ENCODE data around the gene ACADL.

The ACADL gene

DNA sequence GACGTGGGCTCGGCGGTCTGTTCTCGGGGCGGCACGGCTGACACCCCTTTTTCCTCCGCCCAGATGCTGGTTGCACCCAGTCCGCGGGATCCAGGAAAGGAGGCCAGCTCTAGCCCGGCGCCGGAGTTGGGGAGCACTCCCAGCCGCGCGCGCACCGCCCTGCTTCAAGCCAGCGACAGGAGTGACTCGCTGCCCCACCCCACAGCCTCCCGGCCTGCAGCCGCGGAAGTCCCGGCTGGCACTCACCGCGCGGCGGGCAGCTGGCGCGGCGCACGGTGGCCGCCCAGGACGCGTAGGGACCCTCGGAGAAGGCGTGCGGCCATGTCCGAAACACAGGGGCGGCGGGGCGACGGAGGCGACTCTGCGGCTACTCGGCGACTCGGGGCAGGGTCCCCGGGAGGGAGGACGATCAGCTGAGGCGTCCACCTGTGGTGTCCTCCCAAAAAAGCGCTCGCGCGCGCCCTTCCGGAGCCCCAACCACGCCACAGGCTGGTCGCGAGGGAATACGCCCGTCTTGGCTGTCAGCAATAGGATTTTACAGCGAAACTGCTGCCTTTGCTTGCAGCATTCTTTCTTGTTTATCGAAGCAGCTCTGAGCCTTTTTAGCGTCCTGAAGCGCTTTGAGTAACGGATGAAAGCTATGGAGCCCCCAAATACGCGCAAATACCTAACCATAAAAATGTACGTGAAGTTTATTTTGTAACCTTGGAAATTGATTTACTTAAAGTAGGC, at the start of gene ACADL:
TSS of gene ACADL (minus strand) at position 507 of the 732 bp plus-strand sequence. CDS start at position 323, 184 bp downstream.
- no peak for DNase-seq (ENCODE audit: low read depth)

DNA sequence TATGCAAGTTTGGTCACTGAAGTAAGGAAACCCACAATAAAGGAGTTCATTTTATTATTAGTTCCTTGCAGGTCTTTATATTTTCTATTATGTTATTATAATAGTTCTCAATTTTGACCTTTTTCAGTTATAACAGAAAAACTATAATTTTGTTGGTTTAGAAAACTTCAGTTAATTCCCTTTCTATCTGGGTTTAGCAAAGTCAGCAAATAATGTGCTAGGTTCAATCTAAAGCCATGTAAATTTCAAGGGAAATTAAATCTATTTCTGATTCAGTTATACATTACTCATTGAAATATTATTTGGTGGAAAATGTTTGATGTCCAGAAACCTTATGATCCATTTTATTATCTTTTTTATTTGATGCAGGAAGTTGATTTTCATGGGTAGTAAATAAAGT, 46.1 kb upstream of the ACADL start:
- DNase-seq (ENCODE audit: low read depth), result no peak

DNA sequence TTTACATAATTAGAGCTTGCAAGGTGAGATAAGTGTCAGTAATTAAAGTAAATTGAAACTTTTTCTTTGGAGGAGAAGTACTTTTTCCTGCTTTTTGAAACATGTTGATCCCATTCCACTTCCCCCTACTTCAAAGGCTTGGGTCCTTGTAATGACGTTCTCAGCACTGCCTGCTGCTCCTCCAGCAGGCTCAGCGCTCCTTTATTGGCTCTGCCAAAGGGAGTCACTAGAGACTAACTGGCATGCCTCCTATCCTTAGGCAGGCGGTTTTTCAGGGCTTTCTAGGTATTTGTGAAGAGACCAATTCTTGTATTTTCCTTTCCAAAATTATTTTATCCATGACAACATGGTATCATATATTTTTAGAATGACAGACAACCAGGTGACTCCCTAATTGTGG, 43.9 kb upstream of the ACADL start:
- DNase-seq (ENCODE audit: low read depth), result no peak

DNA sequence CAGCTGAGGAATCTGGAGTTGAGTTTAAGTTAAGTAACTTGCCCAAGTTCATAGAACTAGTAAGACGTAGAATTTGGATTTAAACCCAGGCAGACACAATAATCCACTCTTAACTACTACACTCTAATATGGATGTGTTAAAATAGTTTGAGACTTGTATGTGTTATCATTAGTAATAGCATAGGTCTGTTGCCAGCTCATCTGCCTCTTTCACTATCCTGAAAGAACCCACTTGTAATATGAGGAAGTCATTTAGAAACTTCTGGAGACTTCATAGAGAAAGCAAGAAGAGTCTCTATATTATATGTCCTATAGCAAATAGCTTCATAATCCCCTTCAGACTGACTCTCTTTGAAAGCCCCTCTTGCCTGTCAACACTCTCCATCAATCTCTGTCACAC, 43.0 kb upstream of the ACADL start:
- no peak for DNase-seq (ENCODE audit: low read depth)

DNA sequence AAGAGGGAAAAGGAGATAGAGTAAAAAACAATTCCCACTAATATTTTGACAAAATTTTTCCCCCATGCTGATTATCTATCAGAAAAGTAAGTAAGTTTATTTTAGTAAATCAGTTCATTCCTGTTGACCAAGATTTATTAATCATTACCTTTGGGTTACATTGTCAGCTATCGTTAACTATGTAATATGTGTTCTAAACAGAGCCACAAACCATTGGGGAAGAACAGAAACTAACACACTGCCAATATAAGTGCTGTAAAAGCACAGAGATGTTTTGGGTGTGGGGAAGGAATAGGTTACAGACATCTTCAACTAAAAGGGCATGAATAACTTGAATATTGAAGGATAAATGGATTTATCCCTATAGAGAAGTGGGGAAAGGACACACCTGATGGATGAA, 42.5 kb upstream of the ACADL start:
- no peak for DNase-seq (ENCODE audit: low read depth)

DNA sequence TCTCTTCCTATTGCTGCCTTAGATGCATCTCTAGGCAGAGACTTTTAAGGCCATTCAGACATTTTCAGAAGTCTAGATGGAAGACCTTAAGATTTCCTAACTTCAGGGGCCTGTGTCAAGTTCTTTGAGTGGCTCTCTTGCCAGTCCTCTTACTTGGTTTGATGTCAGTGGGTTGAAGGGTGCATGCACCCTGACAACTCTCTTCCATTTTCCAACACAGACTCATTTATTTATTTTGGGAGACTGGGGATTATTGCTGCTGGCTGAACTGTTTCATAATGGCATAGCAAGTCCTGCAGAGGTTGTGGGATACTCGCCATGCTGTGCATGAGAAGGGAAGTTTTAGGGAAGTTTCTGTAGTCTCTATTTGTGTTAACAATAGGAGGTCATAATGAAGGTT, 39.0 kb upstream of the ACADL start:
- no peak for DNase-seq (ENCODE audit: low read depth)

DNA sequence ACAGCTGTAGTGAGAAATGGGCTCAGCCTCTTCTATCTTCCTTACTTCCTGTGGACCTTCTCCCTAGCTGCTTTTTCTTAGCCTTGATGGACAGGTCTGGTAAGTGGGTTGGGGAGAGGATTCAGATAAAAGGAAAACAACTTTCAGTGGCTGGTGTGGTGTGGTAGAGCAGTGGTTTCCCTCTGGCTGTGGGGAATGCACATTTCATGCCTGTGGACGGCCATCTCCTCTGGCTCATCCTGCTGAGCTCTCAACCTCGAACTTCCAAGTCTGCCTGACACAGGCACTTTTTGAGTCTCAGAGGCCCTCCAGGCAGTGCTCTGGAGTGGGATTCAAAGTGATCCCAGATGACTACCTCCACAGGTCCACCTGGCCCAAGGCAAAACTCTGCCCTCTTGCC, 38.6 kb upstream of the ACADL start:
- DNase-seq (ENCODE audit: low read depth), result no peak

DNA sequence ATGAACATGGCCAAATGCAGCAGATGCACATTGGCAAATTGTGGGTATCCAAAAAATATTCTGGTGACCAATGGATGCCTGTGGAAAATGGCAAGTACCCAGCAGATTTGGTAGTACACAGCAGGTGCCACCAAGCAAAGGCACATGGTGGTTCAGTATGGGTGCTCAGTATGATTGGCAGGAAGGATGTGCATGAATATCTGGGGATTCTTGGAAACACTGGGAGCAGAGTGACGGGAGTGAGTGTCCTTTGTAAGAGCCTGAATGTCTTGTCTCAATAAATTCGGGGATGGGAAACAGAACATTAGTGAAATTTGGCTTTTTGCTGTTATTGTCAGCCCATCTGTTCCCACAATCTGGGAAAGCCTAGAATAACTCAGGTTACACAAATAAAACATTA, 36.8 kb upstream of the ACADL start:
- no peak for DNase-seq (ENCODE audit: low read depth)

DNA sequence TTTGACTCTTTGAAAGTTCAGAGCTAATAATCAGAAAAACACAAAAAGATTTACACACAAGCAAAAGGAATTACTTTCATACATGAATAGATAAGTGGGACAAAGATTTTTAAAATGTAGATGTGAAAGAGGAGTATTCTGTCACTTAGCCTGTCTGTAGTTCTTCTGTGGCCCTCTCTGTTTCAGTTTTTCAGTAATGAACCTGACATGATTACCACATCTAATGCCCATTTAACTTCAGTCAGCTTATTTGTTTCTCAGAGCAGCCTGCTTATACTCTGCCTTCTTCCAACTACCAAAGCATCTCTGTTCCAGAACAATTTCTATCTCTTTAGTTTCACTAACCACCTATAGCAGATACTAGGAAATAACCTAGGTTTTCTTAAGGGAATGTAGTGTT, 34.4 kb upstream of the ACADL start:
- DNase-seq (ENCODE audit: low read depth), result no peak

DNA sequence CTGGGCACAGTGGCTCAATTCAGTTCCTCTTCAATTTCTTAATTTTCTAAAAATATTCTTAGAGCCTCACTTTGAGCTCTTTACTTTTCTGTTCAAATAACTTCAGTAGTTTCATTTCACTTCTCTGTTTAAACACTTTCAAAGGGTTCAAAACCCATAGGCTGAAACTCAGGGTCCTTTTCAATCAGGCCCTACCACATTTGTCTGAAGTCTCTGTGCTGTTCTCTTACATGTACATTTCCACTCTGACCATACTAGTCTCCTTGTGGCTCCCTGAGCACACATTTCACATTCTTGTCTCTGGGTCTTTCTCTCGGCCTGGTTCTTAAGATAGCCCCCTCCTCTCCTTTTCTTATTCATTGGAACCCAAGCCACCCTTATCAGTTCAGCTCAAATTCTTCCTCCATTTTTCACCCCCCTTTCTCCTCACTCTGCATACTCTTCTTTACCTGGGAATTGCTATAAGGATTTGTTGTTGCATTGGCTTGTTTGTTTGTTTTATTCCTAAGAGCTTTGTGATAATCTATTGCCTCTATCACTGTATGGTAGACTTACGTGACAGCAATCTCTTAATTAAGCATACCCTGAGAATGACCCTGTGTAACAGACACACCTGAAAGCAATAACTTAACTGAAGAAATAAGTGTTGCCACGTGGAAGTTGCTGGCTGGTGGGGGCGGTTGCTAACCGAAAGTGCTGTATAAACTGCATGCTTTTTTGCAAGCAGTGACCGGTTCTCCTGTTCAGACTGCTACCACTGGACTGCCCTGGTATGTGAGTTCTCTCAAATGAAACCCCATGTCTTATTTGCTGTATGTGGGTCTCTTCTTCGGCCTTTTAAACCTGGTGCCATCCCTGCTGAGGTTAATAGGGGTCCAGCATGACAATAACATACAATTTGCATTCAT, 27.7 kb upstream of the ACADL start:
- DNase-seq (ENCODE audit: low read depth), result no peak

DNA sequence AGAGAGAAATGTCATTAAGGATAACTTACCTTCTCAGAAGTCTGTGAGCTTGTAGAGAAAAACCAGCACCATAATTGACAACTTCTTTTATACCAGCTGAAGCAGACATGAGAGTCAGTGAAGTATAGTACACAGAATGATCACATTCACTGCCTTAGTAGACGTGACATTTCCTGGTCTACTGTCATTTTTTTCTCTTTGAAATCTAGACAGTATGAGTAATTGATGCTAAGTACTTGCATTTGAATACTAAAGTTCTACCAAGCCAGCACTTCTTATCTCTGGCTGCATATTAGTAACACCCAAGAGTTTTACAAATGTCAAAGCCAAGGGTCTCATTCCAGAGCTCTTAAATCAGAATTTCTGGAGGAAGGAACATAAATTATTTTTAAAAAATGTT, 25.4 kb upstream of the ACADL start:
- DNase-seq (ENCODE audit: low read depth), result no peak

DNA sequence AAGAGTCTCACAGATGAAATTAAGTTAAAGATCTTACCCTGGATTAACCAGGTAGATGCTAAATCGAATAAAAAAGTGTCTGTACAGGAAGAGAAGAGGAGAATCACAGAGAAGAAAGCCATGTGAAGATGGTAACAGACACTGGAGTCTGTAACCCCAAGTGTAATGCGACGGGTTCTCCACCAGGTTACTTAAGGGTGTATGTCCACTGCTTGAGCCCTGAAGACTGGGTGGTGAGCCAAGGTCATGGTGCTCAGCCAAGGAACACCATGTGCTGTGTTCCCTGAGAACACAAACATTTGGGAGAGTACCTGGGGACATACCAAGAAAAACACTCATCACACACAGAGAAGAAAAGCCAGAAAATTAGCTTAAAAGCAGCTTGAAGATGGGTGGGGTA, 8.2 kb upstream of the ACADL start:
- DNase-seq (ENCODE audit: low read depth), result no peak

DNA sequence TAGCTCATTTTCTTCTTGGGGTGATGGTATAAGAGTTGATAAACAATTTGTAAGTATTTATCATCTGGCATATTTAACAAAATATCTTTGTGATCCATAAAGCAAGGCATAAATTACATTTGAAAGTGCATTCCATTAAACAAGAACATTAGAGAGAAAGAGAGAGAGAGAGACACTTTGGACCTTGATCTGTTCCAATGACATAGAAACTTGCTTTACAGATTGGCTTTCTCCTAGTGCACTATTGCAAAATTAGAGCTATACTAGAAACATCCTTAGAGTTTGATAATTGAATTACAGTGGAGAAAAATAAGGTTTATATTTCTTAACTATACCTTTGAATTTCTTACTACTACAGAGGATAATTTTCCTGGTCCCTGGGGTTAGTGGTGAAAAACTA, 5.7 kb upstream of the ACADL start:
- DNase-seq (ENCODE audit: low read depth), result no peak

DNA sequence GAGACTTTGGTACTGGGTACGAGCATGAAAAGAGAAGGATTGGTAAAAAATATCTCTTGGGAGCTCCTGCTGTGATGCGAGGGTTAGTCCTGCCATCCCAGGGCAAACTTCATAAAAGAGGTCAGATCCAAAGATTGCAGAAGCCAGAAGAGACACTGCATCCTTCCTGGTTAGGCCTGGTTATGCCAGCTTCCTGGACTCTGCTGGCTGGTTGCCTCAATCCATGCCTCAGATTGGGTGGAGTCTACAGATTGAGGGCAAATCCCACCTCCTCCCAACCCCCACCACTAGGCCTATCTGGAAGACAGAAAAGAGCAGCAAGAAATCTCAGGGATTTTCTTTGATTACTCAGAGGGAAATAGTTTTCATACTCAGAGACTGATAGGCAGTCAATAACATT, 5.3 kb upstream of the ACADL start:
- no peak for DNase-seq (ENCODE audit: low read depth)

DNA sequence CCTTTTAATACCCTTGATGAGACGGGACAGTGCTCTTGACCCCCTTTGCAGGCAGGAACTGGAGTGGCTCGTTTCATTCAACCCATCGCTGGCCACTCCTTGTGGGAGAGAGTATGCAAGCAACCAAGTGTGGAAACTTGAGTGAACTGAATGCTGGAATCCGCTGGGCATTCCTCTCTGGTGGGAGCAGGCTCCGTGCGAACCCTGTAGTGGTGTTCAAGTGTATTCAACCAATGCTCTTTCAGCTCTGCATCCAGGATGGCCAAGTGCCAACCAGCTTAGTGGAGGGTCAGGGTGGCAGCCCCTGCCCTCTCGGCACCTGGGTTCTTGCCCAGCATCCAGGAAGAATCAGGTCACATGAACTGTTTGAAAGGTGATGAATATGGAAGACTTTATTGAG, 3.3 kb upstream of the ACADL start:
- DNase-seq (ENCODE audit: low read depth), result no peak

DNA sequence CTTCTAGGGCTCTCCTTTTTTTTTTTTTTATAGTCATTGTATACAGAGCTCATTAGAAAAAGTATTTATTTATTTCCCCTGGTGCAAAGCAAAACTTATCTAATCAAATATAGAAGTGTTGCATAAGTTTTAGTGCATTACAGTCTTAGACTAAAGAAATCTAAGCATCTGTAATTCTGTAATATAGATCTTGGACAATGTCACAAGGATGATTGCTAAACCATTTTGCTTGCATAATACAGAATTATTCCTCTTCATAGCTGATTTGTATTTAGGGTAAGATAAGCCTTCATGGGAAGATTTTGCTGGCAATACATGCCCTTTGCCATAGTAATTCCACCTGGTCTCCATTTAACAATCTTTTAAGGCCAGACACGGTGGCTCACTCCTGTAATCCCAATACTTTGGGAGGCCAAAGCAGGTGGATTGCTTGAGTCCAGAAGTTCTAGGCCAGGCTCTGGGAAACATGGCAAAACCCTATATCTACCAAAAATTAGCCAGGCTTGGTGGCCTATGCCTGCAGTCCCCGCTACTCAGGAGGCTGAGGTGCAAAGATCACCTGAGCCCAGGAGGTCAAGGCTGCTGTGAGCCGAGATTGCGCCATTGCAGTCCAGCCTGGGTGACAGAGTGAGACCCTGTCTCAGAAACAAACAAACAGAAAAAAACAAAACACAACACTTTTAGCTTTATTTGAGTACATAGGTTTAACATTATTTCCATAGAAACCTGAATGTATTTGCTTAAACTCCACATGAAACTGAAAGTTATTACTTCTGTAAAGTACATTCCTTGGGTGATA, 2.2 kb upstream of the ACADL start:
- DNase-seq (ENCODE audit: low read depth), result no peak

DNA sequence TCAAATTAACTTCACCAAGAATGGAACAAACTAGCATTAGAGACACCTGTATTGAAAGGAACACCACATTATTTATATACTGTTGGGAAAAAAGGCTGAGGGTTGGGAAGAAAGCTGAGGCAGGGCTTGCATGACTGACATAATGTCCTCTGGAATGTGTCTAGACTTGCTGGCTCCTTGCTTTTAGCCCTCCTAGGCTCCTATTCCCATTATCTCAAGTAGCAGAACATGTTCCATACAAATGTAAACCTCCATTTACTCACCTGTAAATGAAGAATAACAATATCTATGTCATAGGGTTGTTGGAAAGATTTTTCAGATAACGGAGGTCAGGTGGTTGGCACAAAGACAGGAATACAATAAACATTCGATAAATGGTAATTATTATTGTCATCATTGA, 976 bp upstream of the ACADL start:
- no peak for DNase-seq (ENCODE audit: low read depth)

DNA sequence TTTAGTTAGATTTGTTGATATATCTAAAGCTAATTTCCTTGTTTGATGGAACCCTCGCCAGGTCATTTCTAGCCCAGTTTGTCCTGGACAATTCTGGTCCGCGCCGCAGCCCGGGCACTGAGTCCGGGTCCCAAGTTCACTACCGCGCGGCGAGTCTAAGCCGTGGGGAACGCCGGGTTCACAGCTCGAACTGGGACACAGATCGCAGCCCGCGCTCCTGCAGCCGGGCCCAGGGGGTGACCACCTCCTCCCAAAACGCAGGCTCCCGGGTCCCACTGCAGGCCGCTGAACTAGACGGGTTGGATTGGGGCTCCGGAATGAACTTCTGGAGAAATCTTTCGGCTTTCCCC, 681 bp downstream of the ACADL start:
- DNase-seq (ENCODE audit: low read depth), result no peak

DNA sequence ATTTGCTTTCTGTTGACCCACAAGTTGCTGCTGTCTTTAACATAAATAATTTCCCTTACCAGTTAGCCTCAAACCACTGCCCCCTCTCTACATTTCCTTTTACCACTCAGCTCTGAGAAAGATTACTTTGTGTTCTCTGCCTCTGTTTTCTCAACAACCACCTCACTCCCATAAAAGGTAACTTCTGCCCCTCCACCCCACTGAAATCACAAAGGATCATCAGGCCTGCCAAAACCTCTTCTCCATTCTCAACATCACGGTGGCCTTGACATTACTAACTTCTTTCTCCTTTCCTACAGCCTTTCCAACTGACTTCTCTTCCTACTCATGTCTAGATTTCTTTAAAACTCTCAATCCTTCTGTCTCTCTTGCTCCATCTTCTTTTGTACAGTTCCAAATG, 10.1 kb downstream of the ACADL start:
- DNase-seq (ENCODE audit: low read depth), result no peak

DNA sequence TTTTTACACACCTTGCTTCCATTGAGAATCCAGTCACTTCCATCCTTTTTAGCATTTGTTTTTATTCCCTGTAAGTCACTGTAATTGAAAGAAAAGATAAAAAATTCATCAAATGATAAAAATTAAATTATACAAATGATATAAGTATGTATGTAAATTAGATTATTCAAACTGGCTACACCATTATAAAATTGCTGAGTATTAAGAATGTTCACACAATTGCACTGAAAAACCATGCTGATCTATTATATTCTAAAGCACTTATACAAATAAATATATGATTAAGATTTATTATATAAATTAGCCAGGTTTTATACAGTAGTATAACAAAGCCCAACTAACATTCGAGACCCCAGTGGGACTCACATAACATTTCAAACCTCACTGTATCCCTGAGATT, 15.1 kb downstream of the ACADL start:
- no peak for DNase-seq (ENCODE audit: low read depth)

DNA sequence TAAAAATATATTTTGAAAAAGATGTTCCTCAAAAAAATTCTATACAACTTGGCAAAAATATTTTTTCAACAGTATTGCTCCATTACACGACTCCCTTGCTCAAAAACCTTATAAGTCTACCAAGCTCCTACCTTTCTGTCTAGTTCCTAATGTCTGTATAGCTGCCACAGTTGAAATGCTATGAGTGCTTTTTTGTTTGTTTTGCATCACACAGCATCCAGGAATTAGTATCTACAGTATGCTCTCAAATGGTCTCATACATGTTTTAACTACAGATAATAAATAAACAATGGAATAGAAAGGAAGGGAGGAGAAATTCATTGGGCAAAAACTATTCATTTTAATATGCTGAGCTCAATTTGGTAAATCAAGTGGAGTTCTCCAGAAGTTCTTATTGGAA, 17.3 kb downstream of the ACADL start:
- no peak for DNase-seq (ENCODE audit: low read depth)

DNA sequence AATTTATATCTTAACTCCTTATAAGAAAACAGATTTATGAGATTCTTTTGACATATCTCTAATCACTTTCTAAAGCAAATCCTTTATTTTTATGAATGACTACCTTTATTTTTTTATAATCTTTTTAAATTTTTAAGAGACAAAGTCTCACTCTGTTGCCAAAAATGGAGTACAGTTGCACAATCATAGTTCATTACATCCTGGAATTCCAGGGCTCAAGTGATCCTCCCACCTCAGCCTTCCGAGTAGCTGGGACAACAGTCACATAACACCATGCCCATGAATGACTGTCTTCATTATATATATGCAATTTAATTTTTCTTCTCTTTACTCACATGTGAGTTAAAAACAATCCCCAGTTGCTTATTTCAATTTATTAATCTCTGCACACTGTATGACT, 21.7 kb downstream of the ACADL start:
- no peak for DNase-seq (ENCODE audit: low read depth)

DNA sequence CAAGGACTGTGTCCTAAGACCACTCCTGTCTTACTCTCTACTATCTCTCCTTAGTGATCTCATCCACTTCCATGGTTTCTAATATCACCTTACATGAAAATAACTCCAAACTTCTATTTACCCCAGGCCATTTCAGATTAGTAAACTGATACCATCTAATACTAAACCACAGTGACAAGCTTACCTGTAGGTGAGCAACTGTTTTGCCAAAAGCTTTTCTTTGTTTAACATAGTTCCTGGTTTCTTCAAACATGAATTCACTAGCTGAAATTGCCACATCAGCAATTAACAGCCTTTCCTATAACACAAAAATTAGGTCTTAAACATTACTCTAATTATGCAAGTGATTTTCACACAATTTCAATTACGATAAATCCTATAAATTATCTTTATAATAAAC, 22.1 kb downstream of the ACADL start:
- no peak for DNase-seq (ENCODE audit: low read depth)
